ENCODE results near the gene KCNK15. TPM values are rescaled to one million over a fixed set of nuclear protein-coding genes. Genes with fewer than 3 reads are reported as not detected.
"Not testable (repeated sequence)": the region's sequence is repeated elsewhere in the genome, so short reads cannot be mapped to it uniquely, and the experiment has no call there.

Gene KCNK15
- total and polyA plus RNA-seq, 2 experiments from 2014 or later: 0.32 TPM; not detected in 1

DNA sequence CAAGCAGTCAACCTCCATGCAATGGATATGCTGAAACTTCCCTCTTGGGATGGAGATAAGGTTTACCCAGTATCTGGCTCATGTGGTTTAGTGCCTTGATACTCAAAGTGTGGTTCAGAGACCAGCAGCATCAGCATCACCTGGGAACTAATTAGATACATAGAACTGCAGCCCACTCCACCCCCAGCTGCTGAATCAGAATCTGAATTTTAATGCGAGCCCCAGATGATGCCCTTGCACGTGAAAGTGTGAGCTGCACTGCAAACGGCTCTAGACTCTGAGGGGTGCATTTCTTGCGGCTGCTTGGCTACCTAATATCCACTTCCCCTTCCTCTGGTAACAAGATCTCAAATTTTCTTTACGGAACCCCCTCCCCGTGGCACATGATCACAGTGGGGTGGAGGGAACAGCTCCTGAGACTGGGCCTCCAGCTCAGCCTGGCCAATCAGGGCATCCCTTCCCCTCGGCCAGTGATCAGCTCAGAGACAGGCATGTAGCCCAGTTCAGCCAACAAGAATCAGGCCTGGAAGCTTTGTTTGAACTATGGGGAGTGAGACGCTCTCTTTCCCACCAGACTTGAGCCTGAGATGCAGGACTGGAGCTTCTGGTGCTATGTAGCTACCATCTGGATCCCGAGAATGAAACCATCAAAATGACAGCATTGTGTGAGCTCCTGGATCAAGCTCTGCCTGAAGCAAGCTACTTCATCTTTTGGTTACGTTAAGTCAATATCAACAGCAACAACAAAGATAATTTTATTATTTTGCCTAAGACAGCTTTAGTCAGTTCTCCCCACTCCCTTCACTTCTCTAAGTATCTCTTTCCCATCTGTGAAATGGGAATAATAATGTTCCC is 12.8 kb downstream of the KCNK15 start:
- H3K36me3 ChIP-seq: no peaks in the 10 kb centered on the region
- H3K9me3 ChIP-seq (ENCODE audit: low read depth): no peaks in the 10 kb centered on the region
- H3K4me3 ChIP-seq: no peak overlapping the region
- no peak overlapping the region for H3K27ac ChIP-seq
- TF ChIP-seq, protein P1, sequence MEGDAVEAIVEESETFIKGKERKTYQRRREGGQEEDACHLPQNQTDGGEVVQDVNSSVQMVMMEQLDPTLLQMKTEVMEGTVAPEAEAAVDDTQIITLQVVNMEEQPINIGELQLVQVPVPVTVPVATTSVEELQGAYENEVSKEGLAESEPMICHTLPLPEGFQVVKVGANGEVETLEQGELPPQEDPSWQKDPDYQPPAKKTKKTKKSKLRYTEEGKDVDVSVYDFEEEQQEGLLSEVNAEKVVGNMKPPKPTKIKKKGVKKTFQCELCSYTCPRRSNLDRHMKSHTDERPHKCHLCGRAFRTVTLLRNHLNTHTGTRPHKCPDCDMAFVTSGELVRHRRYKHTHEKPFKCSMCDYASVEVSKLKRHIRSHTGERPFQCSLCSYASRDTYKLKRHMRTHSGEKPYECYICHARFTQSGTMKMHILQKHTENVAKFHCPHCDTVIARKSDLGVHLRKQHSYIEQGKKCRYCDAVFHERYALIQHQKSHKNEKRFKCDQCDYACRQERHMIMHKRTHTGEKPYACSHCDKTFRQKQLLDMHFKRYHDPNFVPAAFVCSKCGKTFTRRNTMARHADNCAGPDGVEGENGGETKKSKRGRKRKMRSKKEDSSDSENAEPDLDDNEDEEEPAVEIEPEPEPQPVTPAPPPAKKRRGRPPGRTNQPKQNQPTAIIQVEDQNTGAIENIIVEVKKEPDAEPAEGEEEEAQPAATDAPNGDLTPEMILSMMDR (IDR thresholded peaks at IDR 0.05; ENCODE audit: low read depth, low read length): no peak
- no peaks in the 10 kb centered on the region for H3K4me1 ChIP-seq (ENCODE audit: low read depth)
- H3K27me3 ChIP-seq: no peaks in the 10 kb centered on the region
- DNase-seq (ENCODE audit: low read depth in 1 of 2, low spot score in 1 of 2): no peak

DNA sequence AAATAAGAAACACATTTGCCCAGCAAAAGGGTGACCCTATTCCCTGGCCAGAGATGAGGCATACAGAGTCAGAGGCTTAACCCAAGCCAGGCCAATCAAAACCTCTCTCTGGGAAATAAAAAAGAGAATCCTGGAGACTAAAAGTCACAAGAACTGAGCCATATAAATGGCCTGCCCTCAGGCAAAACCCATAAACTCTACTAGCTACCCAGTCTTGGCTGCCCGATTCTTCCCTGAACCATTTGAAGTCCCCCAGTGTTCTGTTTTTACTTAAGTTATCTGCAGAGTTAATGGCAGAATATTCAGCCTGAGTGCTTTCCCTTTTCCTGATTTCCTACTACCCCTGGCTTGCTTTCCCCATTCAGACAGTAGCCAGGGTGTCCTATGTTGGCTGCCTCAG is 13.9 kb downstream of the KCNK15 start:
- no peaks in the 10 kb centered on the region for H3K4me1 ChIP-seq (ENCODE audit: low read depth)
- no peaks in the 10 kb centered on the region for H3K9me3 ChIP-seq (ENCODE audit: low read depth)
- H3K36me3 ChIP-seq: no peaks in the 10 kb centered on the region
- no peak for DNase-seq (ENCODE audit: low read depth in 1 of 2, low spot score in 1 of 2)
- no peaks in the 10 kb centered on the region for H3K27me3 ChIP-seq
- no peak overlapping the region for H3K4me3 ChIP-seq
- H3K27ac ChIP-seq: no peak overlapping the region
- TF ChIP-seq, protein P1 (IDR thresholded peaks at IDR 0.05; ENCODE audit: low read depth, low read length): no peak

DNA sequence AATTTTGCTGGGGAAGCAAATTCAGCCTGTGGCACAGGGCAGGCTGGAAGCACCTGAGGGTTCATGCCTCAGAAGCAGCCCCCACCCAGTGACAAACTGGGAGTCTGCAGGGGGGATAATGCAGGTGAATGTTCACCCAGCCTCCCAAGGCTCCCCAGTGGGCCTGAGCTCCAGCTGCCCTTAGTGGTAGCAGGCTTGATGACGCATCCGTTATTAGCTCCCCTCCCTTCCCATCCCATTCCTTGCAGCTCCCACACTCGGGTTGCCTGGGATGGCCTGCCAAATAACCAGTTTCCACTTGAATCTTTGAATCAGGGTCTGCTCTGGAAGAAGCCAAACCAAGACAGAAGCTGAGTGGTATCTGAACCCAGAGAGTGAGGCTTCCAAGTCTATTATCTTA is 15.8 kb downstream of the KCNK15 start:
- no peak overlapping the region for H3K4me3 ChIP-seq
- no peaks in the 10 kb centered on the region for H3K9me3 ChIP-seq (ENCODE audit: low read depth)
- TF ChIP-seq, protein P1 (IDR thresholded peaks at IDR 0.05; ENCODE audit: low read depth, low read length): no peak
- peak in 1 of 2 donors; percentile 58 for DNase-seq (ENCODE audit: low read depth in 1 of 2, low spot score in 1 of 2)
- no peaks in the 10 kb centered on the region for H3K27me3 ChIP-seq
- H3K4me1 ChIP-seq (ENCODE audit: low read depth): no peaks in the 10 kb centered on the region
- no peak overlapping the region for H3K27ac ChIP-seq
- H3K36me3 ChIP-seq: no peaks in the 10 kb centered on the region

DNA sequence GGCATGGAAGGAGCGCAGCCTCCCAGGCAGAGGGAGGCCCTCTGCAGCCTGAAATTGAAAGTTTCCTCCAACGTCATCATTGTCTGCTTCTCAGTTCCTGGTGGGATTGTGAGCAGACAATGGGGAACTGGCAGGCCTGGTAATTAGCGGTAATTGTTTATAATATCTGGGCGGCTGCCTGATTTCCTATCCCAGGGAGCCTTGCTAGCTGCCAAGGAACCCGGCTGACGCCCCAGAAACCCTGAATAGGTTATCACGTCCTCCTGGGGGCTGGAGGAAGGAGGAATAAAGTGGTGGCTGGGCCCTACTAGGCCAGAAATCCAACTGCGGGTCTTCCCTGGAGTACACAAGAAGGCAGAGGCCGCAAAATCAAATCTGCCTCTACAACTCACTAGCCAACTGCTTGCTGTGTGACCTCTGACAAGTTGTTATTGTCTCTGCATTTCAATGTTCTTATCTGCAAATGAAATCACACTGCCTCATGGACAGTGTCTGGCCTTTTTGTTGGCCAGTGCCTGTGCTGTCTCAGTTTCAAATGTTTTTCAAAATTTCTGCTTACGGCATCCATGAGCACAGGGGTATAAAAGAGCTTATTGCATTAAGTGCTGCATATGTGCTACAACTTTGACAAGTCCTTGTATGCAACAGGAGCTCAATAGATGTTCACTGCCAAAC is 16.9 kb downstream of the KCNK15 start:
- no peaks in the 10 kb centered on the region for H3K36me3 ChIP-seq
- no peaks in the 10 kb centered on the region for H3K4me1 ChIP-seq (ENCODE audit: low read depth)
- H3K4me3 ChIP-seq: no peak overlapping the region
- no peak for DNase-seq (ENCODE audit: low read depth in 1 of 2, low spot score in 1 of 2)
- no peaks in the 10 kb centered on the region for H3K9me3 ChIP-seq (ENCODE audit: low read depth)
- no peak overlapping the region for H3K27ac ChIP-seq
- no peaks in the 10 kb centered on the region for H3K27me3 ChIP-seq
- TF ChIP-seq, protein P1 (IDR thresholded peaks at IDR 0.05; ENCODE audit: low read depth, low read length): no peak

DNA sequence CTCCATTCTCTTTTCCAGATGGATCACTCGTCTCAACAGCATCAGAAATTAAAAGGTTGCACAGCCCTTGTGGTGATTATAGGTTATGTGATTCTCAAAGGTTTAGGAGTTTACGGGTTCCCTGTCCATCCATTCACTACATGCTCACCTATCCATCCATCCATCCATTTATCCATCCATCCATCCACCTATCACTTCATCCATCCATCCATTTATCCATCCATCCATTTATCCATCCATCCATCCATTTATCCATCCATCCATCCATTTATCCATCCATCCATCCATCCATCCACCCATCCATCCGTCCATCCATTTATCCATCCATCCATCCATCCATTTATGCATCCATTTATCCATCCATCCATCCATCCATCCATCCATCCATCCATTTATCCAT is 18.1 kb downstream of the KCNK15 start:
- not testable (repeated sequence) for DNase-seq (ENCODE audit: low read depth in 1 of 2, low spot score in 1 of 2); H3K27ac ChIP-seq; H3K9me3 ChIP-seq (ENCODE audit: low read depth); H3K4me1 ChIP-seq (ENCODE audit: low read depth); H3K36me3 ChIP-seq; H3K4me3 ChIP-seq; H3K27me3 ChIP-seq

DNA sequence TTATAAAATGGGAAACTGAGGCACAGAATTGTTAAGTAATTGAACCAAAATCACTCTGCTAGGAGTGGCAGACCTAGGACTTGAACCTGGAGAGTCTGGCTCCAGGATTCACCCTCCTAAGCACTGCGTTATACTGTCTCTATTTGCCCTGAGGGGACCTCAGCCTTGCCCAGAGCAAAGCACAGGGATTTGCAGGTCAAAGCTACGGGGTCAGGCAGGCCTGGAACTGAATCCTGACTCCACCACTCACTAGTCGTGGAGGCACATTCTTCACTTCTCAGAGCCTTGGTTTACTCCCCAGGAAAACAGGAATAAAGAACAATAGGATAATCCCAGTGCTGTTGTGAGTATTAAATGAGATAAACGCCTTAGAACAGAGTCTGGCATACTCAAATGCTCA is 19.4 kb downstream of the KCNK15 start:
- Histone ChIP-seq H3K9me3 (ENCODE audit: low read depth) (no peaks in the 10 kb centered on the region), H3K36me3 (no peaks in the 10 kb centered on the region), H3K27me3 (no peaks in the 10 kb centered on the region), H3K4me3 (no peak overlapping the region), H3K4me1 (ENCODE audit: low read depth) (no peaks in the 10 kb centered on the region), H3K27ac (no peak overlapping the region)
- no peak for DNase-seq (ENCODE audit: low read depth in 1 of 2, low spot score in 1 of 2)
- TF ChIP-seq, protein P1 (IDR thresholded peaks at IDR 0.05; ENCODE audit: low read depth, low read length): no peak
